Transverse colon (tissue), 4 donors: ENCODE measurements around the gene ZNF775.

Source experiments
- POLR2AphosphoS5 ChIP-seq, 3 donors: sonication (generic); formaldehyde crosslinking; IDR thresholded peaks; one replicate each; pipeline ENCODE4 v1.6.1; 2016; ENCODE audit warnings: antibody characterized with exemption in 3 of 3
- TF ChIP-seq, protein P1 (sequence below), 5 experiments: fragments of 200-600 bp in 3 of 5; fragments of 450-650 bp in 2 of 5; sonication (generic) in 3 of 5; IDR thresholded peaks; 1 replicate in 2 of 5; 2 replicates in 3 of 5; pipeline ENCODE4 v1.5.1; 2016 to 2017; ENCODE audit warnings: antibody characterized with exemption in 5 of 5, inconsistent platforms in 3 of 5, mild to moderate bottlenecking in 2 of 5, moderate library complexity in 1 of 5

DNA sequence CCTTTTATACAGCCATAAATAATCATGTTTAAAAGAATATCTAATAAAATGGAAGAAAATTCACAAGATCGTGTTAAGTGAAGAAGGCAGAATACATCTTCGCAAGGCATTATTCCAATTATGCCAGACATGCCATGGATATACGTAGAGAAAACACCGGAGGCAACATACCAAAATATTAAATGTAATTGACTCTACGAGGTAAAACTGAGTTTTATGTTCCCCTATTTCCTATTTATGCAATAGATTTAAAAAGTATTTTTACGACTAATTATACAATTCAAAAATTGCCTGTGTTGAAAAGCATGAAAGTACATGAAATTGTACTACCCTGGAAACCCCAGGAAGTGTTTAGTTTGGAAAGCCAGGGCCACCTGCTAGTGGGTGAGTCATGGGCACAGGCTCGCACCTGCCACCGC lies 11.4 kb upstream of the ZNF775 start:
- TF ChIP-seq, protein P1, sequence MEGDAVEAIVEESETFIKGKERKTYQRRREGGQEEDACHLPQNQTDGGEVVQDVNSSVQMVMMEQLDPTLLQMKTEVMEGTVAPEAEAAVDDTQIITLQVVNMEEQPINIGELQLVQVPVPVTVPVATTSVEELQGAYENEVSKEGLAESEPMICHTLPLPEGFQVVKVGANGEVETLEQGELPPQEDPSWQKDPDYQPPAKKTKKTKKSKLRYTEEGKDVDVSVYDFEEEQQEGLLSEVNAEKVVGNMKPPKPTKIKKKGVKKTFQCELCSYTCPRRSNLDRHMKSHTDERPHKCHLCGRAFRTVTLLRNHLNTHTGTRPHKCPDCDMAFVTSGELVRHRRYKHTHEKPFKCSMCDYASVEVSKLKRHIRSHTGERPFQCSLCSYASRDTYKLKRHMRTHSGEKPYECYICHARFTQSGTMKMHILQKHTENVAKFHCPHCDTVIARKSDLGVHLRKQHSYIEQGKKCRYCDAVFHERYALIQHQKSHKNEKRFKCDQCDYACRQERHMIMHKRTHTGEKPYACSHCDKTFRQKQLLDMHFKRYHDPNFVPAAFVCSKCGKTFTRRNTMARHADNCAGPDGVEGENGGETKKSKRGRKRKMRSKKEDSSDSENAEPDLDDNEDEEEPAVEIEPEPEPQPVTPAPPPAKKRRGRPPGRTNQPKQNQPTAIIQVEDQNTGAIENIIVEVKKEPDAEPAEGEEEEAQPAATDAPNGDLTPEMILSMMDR (IDR thresholded peaks at IDR 0.05) = no peak
- TF ChIP-seq POLR2AphosphoS5 (IDR thresholded peaks at IDR 0.05) = peak in 2 of 3 donors; percentile 46 to 69
